Measurements from ENCODE around the gene MCRIP1. TPM values are rescaled to one million over a fixed set of nuclear protein-coding genes. Genes with fewer than 3 reads are reported as not detected.

MCRIP1 gene
- total RNA-seq, 1 donor from 2014 or later: 133 TPM

DNA sequence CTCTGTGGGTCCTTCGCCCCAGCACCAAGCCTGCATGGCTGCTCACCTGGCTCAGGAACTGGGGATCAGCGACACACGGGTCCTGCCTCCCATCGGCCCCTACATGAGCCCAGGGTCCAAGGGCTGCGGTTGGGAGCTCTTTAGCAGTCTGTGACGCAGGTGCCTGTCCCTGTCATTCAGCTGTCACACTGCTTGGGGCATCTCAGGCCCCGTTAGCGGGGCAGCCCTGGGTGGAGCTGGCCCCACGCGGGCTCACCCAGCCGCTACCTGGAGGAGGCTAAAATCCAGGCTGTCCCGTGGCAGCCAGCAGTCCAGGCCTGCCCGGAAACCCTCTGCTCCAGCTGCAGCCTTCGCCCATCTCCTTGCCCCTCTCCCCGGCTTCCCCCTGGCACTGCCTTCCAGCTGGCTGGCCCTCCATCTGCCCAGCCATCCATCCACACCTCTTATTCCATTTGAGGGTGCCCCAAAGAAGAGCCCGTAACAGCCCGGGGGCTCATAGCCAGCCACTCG, 25.8 kb downstream of the MCRIP1 start:
- no peaks in the 10 kb centered on the region for H3K9me3 Mint-ChIP-seq (ENCODE audit: low read depth)
- H3K27me3 Mint-ChIP-seq (ENCODE audit: low read depth): peaks cover 26% of the 10 kb centered on the region
- H3K36me3 Mint-ChIP-seq (ENCODE audit: low read depth): no peaks in the 10 kb centered on the region
- TF ChIP-seq, protein P1, sequence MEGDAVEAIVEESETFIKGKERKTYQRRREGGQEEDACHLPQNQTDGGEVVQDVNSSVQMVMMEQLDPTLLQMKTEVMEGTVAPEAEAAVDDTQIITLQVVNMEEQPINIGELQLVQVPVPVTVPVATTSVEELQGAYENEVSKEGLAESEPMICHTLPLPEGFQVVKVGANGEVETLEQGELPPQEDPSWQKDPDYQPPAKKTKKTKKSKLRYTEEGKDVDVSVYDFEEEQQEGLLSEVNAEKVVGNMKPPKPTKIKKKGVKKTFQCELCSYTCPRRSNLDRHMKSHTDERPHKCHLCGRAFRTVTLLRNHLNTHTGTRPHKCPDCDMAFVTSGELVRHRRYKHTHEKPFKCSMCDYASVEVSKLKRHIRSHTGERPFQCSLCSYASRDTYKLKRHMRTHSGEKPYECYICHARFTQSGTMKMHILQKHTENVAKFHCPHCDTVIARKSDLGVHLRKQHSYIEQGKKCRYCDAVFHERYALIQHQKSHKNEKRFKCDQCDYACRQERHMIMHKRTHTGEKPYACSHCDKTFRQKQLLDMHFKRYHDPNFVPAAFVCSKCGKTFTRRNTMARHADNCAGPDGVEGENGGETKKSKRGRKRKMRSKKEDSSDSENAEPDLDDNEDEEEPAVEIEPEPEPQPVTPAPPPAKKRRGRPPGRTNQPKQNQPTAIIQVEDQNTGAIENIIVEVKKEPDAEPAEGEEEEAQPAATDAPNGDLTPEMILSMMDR (IDR thresholded peaks at IDR 0.05): no peak
- peaks cover 3% of the 10 kb centered on the region for H3K4me1 Mint-ChIP-seq (ENCODE audit: low read depth)
- no peak for DNase-seq (ENCODE audit: low spot score)
- H3K4me3 Mint-ChIP-seq (ENCODE audit: unreplicated experiment): no peak overlapping the region
- no peak overlapping the region for H3K27ac Mint-ChIP-seq (ENCODE audit: unreplicated experiment)

DNA sequence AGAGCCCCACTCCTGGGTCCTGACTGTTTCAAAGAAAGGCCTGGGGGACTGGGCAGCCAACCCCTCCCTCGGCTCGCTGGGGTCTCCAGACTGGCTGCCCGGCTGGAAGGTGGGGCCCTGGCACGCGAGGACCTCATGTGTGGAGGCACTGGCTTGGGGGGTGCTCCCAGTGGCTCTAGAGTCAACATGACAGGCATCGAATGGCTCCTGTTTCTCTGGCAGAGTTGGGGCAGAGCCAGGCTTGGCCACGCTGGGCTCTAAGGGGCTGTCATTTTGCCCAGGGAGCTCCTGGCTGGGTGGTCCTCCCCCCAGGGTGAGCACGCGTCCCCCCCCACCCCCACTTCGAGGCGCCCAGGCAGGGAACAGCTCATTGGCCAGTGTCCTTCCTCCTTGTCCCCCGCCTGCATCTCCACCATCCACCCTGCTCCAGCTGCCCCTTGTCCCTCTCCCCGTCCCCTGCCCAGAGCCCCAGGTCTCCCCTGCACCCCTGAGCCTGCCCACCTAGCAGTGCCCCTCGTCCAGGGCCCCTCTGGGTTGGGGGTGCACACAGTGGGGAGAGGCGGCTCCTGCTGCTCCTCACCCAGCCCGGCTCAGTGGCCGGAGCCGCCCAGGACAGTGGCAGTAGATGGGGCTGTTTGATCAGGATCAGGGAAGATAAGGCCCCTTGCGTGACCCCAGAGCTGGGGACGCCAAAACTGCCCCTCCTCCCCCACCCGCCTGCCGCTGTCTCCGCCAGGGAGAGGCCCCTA, 26.5 kb downstream of the MCRIP1 start:
- H3K4me3 Mint-ChIP-seq (ENCODE audit: unreplicated experiment): no peak overlapping the region
- no peak overlapping the region for H3K27ac Mint-ChIP-seq (ENCODE audit: unreplicated experiment)
- H3K9me3 Mint-ChIP-seq (ENCODE audit: low read depth): no peaks in the 10 kb centered on the region
- no peak for DNase-seq (ENCODE audit: low spot score)
- TF ChIP-seq, protein P1 (IDR thresholded peaks at IDR 0.05): no peak
- H3K36me3 Mint-ChIP-seq (ENCODE audit: low read depth): no peaks in the 10 kb centered on the region
- H3K4me1 Mint-ChIP-seq (ENCODE audit: low read depth): peaks cover 3% of the 10 kb centered on the region
- H3K27me3 Mint-ChIP-seq (ENCODE audit: low read depth): peaks cover 32% of the 10 kb centered on the region

DNA sequence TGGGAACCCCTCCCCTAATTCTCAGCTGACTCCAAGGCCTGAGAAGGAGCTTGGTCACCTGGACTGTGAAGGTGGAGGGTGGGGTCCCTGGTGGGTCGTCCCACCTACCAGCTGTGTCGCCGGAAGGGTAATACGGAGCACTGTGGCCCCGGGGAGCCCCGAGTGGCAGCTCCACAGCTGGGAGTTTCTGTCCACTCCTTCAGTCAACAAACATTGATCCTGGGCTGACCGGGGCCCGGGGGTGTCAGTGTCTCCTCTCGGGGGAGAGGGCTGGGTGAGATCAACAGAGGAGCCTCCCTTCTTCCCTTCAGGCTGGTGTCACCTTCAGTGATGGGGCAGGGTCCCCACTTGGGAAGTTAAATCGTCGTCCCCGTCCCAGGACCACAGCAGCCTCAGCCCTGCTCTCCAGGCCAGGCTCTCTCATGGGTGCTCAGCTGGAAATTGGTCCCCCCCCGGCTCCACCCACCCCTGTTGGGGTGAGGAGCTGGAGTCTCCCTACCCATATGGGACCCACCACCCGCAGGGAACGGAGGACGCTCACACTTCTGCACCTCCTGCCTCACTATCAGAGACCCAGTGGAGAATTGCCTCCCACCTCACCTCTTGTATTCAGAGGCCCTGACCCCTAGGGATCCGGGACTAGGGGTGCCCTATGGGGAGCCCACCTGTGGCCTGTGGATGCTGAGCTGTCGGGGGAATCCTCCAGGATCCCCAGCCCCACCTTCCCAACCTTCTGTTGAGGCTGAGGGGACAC, 27.2 kb downstream of the MCRIP1 start:
- DNase-seq (ENCODE audit: low spot score): no peak
- Mint-ChIP-seq H3K4me1 (ENCODE audit: low read depth) (peaks cover 3% of the 10 kb centered on the region), H3K4me3 (ENCODE audit: unreplicated experiment) (no peak overlapping the region), H3K36me3 (ENCODE audit: low read depth) (no peaks in the 10 kb centered on the region), H3K9me3 (ENCODE audit: low read depth) (no peaks in the 10 kb centered on the region), H3K27me3 (ENCODE audit: low read depth) (peaks cover 36% of the 10 kb centered on the region), H3K27ac (ENCODE audit: unreplicated experiment) (no peak overlapping the region)
- TF ChIP-seq, protein P1 (IDR thresholded peaks at IDR 0.05): no peak

DNA sequence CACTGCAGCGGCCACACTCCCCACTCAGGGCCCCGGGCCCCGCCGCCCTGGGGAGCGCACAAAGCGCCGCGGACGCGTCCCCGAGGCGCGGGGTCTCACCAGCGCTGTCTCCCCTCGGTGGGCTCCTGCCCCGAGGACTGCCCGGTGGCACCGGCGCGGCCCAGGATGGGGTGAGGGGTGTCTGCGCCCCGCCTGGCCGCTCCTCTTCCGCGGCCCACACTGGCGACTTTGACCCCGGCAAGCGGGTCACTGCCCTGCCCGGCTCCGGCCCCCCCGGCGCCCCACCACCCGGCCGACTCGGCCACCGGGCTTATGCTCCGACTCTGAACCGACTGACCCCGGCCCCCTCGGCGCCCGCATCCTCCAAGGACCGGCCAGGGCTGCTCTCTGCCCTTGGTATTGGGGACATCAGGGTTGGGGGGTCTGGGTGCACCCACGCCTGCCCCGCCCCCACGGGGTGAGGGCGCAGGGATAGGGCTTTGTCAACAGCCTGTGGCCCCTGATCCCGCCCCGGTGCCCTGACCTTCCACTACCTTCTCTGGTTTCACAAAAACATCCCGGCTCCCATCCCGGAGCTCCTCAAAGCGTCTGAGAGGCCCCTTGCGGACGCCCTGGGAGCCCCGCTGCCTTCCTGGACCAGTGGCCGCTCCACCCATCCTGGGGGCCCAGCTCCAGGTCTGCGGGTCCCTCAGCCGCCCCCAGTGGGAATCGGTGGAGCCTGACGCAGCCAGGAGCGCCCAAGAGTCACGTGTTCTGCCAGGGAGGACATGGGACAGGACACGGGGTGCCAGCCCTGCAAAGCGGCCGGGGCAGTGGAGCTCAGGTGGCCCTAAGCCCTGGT, 28.3 kb downstream of the MCRIP1 start:
- no peak for DNase-seq (ENCODE audit: low spot score)
- H3K36me3 Mint-ChIP-seq (ENCODE audit: low read depth): no peaks in the 10 kb centered on the region
- H3K27me3 Mint-ChIP-seq (ENCODE audit: low read depth): peaks cover 36% of the 10 kb centered on the region
- TF ChIP-seq, protein P1 (IDR thresholded peaks at IDR 0.05): no peak
- no peak overlapping the region for H3K4me3 Mint-ChIP-seq (ENCODE audit: unreplicated experiment)
- H3K4me1 Mint-ChIP-seq (ENCODE audit: low read depth): peaks cover 6% of the 10 kb centered on the region
- H3K9me3 Mint-ChIP-seq (ENCODE audit: low read depth): peaks cover 2% of the 10 kb centered on the region
- H3K27ac Mint-ChIP-seq (ENCODE audit: unreplicated experiment): no peak overlapping the region

Measured in chondrocyte (in vitro differentiated cells).